Left lobe of liver (tissue), 2 donors: Measurements from ENCODE around the gene ACKR3. TPM values are rescaled to one million over a fixed set of nuclear protein-coding genes. Genes with fewer than 3 reads are reported as not detected.

Experiments
- ATAC-seq: fragments of 200-7000 bp; cut with Tn5 transposase; one replicate; pipeline ENCODE4 v1.9.1; 2020; ENCODE audit warnings: mild to moderate bottlenecking, moderate library complexity
- DNase-seq: peaks from one replicate; pipeline ENCODE4 v3.0.0-alpha.2; 2020; ENCODE audit warnings: low spot score
- total RNA-seq: library from RNA; stranded (reverse); gene quantifications from one replicate; pipeline ENCODE4 v1.2.1, GENCODE V29; 2021
- donor health status: DM: no; HTN: no; CAD: no; lungs with moderate emphysema.
- donor health status: DM: no; HTN: yes; CAD: no.

ACKR3 gene
- total RNA-seq, 1 donor from 2014 or later = 2.4 TPM

DNA sequence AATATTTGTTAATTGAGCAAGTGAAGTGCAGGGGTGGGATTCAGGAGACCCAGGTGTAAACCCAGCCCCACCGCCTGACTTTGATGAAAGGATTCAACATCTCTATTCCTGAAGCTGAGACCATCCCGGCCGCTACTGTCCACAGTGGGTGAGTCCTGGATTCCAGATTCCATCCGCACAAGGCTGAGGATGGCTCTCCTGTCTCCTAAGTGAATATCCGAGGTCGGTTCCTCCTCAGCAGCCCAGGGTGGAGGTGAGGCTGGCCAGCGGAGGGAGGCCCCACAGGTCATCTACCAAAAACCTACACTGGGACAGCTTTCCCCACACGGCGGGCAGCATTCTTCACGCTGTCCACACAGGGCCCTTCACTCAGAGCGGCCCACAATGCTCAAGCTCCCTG, 57.6 kb downstream of the ACKR3 start:
- DNase-seq (no peak), ATAC-seq (no peak)

DNA sequence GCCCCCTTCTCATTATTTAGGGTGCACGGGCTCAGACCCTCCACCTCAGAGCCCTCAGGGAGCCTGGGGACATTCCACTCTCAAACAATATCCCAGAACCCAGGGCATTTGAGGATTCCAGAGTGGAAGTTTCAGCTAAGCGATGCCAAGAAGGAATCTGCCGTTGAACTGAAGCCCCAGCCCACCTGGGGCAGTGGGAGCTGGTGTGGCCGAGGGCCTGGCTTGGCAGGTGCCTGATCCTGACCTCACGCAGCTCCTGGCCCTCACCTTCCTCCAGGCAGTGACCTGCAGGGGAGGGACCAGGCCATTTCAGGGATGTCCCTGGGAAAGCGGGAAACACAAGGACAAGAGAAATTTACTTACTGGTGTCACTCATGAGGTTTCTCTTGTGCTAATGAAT, 58.2 kb downstream of the ACKR3 start:
- DNase-seq = no peak
- no peak for ATAC-seq

DNA sequence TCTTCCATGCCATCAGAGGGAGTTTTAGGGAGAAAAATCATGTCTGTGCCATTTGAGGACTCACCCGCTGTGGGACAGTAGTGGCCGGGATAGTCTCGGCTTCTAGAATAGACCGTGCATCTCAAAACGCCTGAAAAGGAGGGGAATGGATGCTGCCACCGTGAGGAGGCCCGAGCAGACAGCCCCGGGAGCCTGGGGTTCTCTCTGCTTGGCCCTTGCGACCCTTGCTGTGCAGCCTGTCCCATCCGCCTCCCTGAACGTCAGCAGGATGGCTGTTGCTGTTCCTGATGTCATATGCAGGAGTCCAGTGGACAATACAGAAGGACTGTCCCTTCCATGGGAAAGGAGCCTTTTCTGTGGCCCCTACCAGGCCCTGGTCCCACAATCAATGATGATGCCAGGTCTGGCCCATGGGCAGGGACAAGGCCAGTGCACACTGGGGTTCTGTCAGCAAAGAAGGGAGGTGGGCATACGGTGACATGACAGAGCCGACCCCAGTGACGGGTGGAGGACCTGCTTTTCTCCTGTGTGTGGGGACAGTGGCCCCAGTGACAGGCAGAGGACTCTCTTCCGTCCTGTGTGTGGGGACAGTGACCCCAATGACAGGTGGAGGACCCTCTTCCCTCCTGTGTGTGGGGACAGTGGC, 58.8 kb downstream of the ACKR3 start:
- ATAC-seq = no peak
- DNase-seq = no peak

DNA sequence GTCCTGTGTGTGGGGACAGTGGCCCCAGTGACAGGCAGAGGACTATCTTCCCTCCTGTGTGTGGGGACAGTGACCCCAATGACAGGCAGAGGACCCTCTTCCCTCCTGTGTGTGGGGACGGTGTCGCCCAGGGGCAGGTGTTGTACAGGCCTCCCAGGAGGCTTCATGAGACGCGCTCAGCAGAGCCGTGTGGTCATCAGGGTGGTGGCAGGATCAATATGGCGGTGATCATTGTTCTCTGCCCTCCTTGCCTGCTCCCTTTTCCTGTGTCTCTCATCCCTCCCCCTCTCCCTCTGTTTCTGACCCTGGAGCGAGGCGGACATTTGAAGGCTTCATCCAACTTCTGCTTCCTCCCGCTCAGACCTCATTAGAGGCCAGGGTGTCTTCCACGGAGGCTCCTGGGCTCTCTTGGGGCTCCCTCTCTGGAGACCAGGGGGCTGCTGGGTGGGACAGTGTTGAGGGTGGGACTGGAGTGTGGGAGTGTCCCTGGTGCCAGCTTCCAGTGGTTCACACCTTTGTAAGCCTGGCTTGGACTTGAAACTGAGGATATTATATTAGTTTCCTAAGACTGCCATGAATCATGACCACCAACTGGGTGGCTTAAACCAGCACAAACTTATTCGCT, 59.5 kb downstream of the ACKR3 start:
- DNase-seq (no peak), ATAC-seq (no peak)

DNA sequence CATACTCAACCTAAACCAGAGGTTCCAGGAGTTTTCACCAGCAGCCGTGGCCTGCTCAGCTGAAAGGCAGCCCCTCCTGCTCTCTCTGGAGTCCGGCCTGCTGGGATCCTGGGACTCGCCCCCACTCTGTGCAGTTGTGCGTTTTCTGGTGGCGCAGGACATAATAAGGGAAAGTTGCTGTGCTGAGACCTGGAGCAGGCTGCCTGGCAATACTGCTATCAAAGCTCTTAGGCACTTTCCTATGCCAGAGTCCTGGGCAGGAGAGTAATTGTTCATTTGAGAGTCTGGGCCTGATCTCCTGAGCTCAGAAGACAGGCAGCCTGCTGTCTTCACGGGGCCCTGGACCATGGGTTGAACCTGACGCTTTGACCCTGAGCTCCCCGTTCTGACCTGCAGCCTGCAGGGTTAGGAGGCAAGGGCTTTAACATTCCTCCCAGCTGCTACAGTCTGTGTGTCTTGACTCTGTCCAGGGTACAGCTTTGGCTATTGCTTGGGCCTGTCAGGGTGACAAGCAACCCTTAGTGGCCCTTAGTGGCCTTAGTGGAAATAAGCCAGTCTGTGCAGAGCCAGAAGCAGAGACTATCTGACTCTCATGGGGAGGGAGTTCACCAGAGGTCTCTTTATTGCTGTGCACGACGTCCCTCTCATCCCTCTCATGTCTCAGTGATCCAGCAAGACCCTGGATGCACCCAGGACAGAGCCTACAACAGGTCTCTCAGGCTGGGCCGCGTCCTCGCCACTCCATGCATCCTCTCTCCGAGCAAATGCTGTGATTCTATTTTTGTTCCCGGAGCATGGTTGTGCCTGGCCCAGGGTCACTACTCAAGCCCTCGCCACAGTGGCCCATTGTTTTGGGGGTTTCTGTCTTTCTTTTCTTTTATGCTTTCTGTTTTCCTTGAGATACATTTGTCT, 60.6 kb downstream of the ACKR3 start:
- ATAC-seq (peak; percentile 54), DNase-seq (peak; percentile 43)

DNA sequence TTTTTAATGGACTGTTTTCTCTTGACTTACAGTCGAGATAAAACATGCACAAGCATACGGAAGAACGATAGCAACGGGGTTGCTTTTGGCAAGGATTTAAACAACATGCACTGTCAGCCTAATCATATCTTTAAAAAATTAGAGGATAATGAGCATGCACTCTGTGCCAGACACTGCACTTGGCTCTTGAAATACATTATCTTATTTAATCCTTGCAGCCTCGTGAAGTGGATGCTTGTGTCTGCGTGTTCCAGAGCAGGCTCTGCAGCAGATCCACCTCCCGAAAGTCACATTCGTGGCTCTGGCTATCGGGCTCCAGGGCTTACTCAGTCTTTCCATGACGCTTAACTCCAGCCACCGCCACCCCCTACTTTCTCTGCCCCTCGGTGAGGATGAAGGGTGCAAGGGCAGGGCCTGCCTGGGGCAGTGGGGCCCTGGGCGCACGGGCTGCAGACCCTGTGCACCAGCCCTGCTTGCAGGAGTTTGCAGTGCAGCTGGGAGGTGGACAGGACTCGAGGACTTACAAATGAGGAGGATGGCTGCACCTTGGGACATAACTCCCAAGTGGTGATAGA, 61.7 kb downstream of the ACKR3 start:
- DNase-seq (peak; percentile 43), ATAC-seq (peak; percentile 48)

DNA sequence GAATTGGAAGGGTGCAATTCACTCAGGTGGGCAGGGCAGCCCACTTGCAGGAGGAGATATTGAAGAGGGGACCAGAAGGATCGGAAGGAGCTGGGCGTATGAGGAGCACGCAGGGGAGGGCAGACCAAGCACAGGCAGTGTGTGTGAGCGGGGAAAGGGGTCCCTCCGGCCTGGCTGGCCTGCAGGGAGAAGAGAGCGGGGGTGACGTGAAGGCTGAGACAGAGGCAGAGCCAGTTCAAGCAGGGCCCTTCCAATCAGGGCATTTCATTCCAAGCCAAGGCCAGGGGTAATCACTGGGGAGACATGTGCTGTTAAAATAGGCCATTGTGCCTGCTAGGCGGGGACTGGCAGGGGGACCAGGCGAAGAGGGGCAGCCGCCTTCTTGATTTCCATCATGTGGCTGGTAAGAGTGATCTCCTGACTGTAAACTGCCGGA, 62.2 kb downstream of the ACKR3 start:
- no peak for ATAC-seq
- DNase-seq = peak; percentile 31
